ENCODE data around the gene TMIGD1.
A peak's percentile ranks its signal among the peaks of the same experiment; 100 is the strongest.

The TMIGD1 gene

GRCh38 chr17:30380643-30381339 lies 46.9 kb upstream of the TMIGD1 start:
- Histone ChIP-seq H3K4me2 (ENCODE audit: low read length) (peak overlapping the region; percentile 94), H3K79me2 (ENCODE audit: control insufficient read depth, low read length) (peaks cover 39% of the 10 kb centered on the region), H3K4me3 (ENCODE audit: low read length) (peak overlapping the region; percentile 83), H3K27ac (ENCODE audit: low read depth, low read length) (no peak overlapping the region), H3K27me3 (ENCODE audit: control insufficient read depth, low read length) (no peaks in the 10 kb centered on the region), H3K9me3 (ENCODE audit: control insufficient read depth, insufficient read depth, low read length) (no peaks in the 10 kb centered on the region), H3K9me2 (replicated peaks; ENCODE audit: control insufficient read depth, low read length) (no peaks in the 10 kb centered on the region), H4K20me1 (ENCODE audit: control insufficient read depth, insufficient read depth, low read depth, low read length) (no peaks in the 10 kb centered on the region), H3K36me3 (ENCODE audit: control insufficient read depth, low read length) (peaks cover 8% of the 10 kb centered on the region; the same call in 1 of the 2 replicates), H3K4me1 (ENCODE audit: control insufficient read depth, low read length) (peaks cover 29% of the 10 kb centered on the region), H3F3A (ENCODE audit: control insufficient read depth, insufficient read depth) (no peaks in the 10 kb centered on the region)
- TF ChIP-seq CTCF (IDR thresholded peaks at IDR 0.05; ENCODE audit: low read depth, low read length, poor library complexity, severe bottlenecking) (no peak), EZH2phosphoT487 (IDR thresholded peaks at IDR 0.05; ENCODE audit: borderline replicate concordance, low read length) (no peak)

GRCh38 chr17:30379903-30380381 lies 46.1 kb upstream of the TMIGD1 start:
- 0 out of 2 replicates have a peak, but pooled peaks cover 4% of the 10 kb centered on the region for H3K36me3 ChIP-seq (ENCODE audit: control insufficient read depth, low read length)
- no peaks in the 10 kb centered on the region for H4K20me1 ChIP-seq (ENCODE audit: control insufficient read depth, insufficient read depth, low read depth, low read length)
- no peak for TF ChIP-seq CTCF (IDR thresholded peaks at IDR 0.05; ENCODE audit: low read depth, low read length, poor library complexity, severe bottlenecking)
- no peak for TF ChIP-seq EZH2phosphoT487 (IDR thresholded peaks at IDR 0.05; ENCODE audit: borderline replicate concordance, low read length)
- no peaks in the 10 kb centered on the region for H3K9me2 ChIP-seq (replicated peaks; ENCODE audit: control insufficient read depth, low read length)
- H3F3A ChIP-seq (ENCODE audit: control insufficient read depth, insufficient read depth): no peaks in the 10 kb centered on the region
- H3K27me3 ChIP-seq (ENCODE audit: control insufficient read depth, low read length): peaks cover 3% of the 10 kb centered on the region; the same call in 1 of the 2 replicates
- no peaks in the 10 kb centered on the region for H3K9me3 ChIP-seq (ENCODE audit: control insufficient read depth, insufficient read depth, low read length)
- H3K79me2 ChIP-seq (ENCODE audit: control insufficient read depth, low read length): peaks cover 39% of the 10 kb centered on the region
- peak overlapping the region; percentile 94 for H3K4me2 ChIP-seq (ENCODE audit: low read length)
- no peak overlapping the region for H3K27ac ChIP-seq (ENCODE audit: low read depth, low read length)
- H3K4me3 ChIP-seq (ENCODE audit: low read length): peak overlapping the region; percentile 83
- peaks cover 29% of the 10 kb centered on the region for H3K4me1 ChIP-seq (ENCODE audit: control insufficient read depth, low read length)

- peaks cover 6% of the 10 kb centered on the region; the same call in 1 of the 2 replicates for H3K27me3 ChIP-seq (ENCODE audit: control insufficient read depth, low read length)
- no peak overlapping the region for H3K27ac ChIP-seq (ENCODE audit: low read depth, low read length)
- H4K20me1 ChIP-seq (ENCODE audit: control insufficient read depth, insufficient read depth, low read depth, low read length): no peaks in the 10 kb centered on the region
- H3F3A ChIP-seq (ENCODE audit: control insufficient read depth, insufficient read depth): no peaks in the 10 kb centered on the region
- peak overlapping the region; percentile 83 for H3K4me3 ChIP-seq (ENCODE audit: low read length)
- no peaks in the 10 kb centered on the region for H3K9me3 ChIP-seq (ENCODE audit: control insufficient read depth, insufficient read depth, low read length)
- peak overlapping the region; percentile 94 for H3K4me2 ChIP-seq (ENCODE audit: low read length)
- TF ChIP-seq CTCF (IDR thresholded peaks at IDR 0.05; ENCODE audit: low read depth, low read length, poor library complexity, severe bottlenecking) (no peak), EZH2phosphoT487 (IDR thresholded peaks at IDR 0.05; ENCODE audit: borderline replicate concordance, low read length) (no peak)
- H3K36me3 ChIP-seq (ENCODE audit: control insufficient read depth, low read length): 0 out of 2 replicates have a peak, but pooled peaks cover 4% of the 10 kb centered on the region
- peaks cover 29% of the 10 kb centered on the region for H3K4me1 ChIP-seq (ENCODE audit: control insufficient read depth, low read length)
- H3K9me2 ChIP-seq (replicated peaks; ENCODE audit: control insufficient read depth, low read length): no peaks in the 10 kb centered on the region
- H3K79me2 ChIP-seq (ENCODE audit: control insufficient read depth, low read length): peaks cover 39% of the 10 kb centered on the region
Observed at GRCh38 chr17:30379303-30379902, 45.5 kb upstream of the TMIGD1 start.
